ENCODE measurements around the gene AHSG. TPM values are rescaled to one million over a fixed set of nuclear protein-coding genes. Genes with fewer than 3 reads are reported as not detected.

The AHSG gene
- total RNA-seq, 1 donor, result not detected

DNA sequence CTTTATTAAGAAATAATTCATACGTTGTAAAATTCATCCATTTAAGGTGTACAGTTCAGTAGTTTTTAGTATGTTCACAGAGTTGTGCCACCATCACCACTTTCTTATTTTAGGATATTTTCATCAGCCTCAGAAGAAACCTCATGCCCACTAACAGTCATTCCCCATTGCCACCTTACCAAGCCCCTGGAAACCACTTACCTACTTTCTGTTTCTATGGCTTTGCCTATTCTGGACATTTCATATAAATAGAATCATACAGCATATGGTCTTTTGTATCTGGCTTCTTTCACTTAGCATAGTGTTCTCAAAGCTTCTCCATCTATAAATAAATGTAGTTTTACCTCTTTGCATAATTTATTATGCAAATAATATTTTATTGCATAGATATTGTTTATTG is 34.0 kb downstream of the AHSG start:
- DNase-seq (ENCODE audit: low read depth), result no peak
- no peak overlapping the region for H3K4me3 ChIP-seq (ENCODE audit: low read depth, low read length)
- no peak for TF ChIP-seq CTCF (IDR thresholded peaks at IDR 0.05; ENCODE audit: insufficient read depth, low read depth, low read length)

DNA sequence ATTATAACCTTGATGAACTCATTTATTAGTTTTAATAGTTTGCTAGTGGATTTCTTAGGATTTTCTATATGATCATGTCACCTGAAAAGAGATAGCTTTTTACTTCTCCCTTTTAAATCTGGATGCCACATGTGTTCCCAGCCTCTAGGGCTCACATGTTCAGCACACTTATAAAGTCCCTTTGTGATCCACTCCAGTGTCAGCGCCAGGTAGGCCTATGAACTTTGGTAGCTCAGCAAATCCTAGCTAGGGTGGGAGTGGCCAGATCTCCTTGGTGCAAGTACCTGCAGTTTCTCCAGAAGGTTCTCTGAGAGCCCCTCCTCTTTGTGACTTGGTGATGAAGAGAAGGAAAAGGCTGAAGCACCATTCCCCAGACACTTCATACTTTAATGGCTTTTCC is 36.0 kb downstream of the AHSG start:
- DNase-seq (ENCODE audit: low read depth), result no peak
- TF ChIP-seq CTCF (IDR thresholded peaks at IDR 0.05; ENCODE audit: insufficient read depth, low read depth, low read length), result no peak
- no peak overlapping the region for H3K4me3 ChIP-seq (ENCODE audit: low read depth, low read length)

DNA sequence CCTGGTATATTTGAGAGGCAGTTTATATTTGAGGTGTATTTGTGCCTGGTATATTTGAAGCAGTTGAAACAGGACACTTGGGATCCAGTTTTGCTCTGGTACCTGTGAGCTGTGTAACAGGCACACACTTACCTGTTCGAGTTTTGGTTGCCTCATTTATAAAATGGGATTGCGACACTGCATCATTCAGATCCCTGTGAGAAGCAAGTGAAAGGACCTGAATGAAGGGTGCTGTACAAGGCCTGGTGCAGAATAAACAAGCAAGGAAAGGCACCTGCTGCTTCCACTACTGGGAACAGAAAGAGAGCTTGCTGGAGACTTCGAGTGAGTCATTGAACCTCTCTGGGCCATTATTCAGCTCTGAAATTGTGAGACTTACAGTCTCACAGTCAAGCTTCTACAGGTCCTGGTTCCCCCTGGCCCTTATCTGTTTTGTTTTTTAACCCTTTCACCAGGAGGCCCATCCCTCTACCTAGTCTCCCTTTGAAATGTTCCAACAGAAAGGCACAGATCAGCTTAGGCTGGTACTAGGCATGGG is 38.9 kb downstream of the AHSG start:
- no peak for DNase-seq (ENCODE audit: low read depth)
- TF ChIP-seq CTCF (IDR thresholded peaks at IDR 0.05; ENCODE audit: insufficient read depth, low read depth, low read length), result no peak
- H3K4me3 ChIP-seq (ENCODE audit: low read depth, low read length), result no peak overlapping the region

DNA sequence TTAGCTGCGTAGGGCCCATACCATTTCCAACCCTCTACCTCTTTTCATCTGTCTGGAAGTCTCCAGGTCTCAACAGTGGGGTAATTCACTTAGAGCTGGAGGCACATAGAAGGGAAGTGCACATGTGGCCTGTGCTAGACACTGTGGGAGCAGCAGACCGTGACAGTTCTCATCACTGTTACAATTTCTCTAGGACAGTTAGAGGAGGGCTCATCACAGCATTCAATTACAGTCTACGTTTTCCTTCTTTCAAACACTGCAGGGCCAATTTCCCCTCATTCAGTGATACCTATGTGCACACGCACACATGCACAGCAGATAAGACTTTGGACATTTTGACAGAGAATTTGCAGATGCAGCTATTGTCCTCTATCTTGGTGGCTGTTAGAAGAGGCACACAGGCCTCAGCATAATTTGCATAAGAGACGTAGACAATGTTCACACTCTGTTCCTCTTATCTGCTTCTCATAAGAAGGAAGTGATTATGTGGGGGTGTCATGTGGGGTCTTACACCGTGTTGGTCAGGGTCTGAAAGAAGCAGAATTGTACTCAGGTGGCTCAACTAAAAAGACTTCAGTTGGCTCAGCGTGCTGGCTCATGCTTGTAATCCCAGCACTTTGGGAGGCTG is 40.3 kb downstream of the AHSG start:
- no peak overlapping the region for H3K4me3 ChIP-seq (ENCODE audit: low read depth, low read length)
- TF ChIP-seq CTCF (IDR thresholded peaks at IDR 0.05; ENCODE audit: insufficient read depth, low read depth, low read length), result no peak
- no peak for DNase-seq (ENCODE audit: low read depth)

DNA sequence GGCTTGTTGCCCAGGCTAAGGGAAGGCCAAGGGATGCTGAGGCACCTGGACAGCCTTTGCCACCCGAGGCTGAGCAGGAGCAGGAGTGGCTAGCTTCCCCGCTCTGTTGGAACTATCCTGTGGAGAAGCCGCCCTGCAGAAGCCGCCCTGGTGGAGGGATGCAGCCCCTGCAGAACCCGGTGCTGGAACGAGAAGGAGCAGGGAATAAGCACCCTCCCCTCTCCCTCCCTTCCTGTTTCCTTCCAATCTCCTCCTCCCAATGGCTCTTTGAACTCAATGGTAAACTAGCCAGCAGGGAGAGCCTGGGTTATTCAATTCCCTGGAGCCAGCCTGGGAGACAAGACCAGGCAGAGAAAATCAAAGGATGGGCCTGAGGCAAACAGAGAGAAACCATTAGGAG is 41.1 kb downstream of the AHSG start:
- no peak overlapping the region for H3K4me3 ChIP-seq (ENCODE audit: low read depth, low read length)
- TF ChIP-seq CTCF (IDR thresholded peaks at IDR 0.05; ENCODE audit: insufficient read depth, low read depth, low read length), result no peak
- no peak for DNase-seq (ENCODE audit: low read depth)

DNA sequence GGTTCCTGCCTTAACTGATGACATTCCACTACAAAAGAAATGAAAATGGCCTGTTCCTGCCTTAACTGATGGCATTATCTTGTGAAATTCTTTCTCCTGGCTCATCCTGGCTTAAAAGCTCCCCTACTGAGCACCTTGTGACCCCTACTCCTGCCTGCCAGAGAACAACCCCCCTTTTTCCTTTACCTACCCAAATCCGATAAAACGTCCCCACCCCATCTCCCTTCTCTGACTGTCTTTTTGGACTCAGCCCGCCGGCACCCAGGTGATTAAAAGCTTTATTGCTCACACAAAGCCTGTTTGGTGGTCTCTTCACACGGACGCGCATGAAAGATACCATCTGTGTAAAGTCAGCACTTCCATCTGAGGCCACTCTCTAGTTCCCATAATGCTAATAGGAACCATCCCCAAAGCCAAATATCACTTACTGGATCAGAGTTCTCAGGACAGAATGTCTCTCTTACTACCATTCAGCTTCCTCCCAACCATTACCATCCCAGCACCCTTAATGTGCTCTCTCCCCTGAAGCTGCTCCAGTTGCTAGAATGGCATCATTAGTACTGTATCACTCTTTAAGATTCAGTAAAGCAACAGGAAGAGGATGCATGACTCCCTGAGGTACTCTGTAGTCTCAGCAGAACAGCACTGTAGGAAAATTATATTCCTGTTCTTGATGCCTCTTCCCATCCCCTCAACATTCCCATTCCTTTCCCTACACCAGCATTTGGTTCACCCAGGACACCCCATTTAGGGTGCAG is 50.7 kb downstream of the AHSG start:
- H3K4me3 ChIP-seq (ENCODE audit: low read depth, low read length), result no peak overlapping the region
- no peak for DNase-seq (ENCODE audit: low read depth)
- TF ChIP-seq CTCF (IDR thresholded peaks at IDR 0.05; ENCODE audit: insufficient read depth, low read depth, low read length), result no peak
